ENCODE measurements around the gene SLC35D2.
"Not testable (repeated sequence)": the region's sequence is repeated elsewhere in the genome, so short reads cannot be mapped to it uniquely, and the experiment has no call there.

Gene SLC35D2

GRCh38 chr9:96317335-96317980 is 66.1 kb downstream of the SLC35D2 start:
- peak; percentile 69 for DNase-seq (ENCODE audit: low read depth)
- H3K4me3 ChIP-seq (ENCODE audit: low read depth, low read length): no peak overlapping the region
- TF ChIP-seq, protein P1, sequence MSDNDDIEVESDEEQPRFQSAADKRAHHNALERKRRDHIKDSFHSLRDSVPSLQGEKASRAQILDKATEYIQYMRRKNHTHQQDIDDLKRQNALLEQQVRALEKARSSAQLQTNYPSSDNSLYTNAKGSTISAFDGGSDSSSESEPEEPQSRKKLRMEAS (IDR thresholded peaks at IDR 0.05; ENCODE audit: low read depth, low read length): no peak
- TF ChIP-seq, protein P2, sequence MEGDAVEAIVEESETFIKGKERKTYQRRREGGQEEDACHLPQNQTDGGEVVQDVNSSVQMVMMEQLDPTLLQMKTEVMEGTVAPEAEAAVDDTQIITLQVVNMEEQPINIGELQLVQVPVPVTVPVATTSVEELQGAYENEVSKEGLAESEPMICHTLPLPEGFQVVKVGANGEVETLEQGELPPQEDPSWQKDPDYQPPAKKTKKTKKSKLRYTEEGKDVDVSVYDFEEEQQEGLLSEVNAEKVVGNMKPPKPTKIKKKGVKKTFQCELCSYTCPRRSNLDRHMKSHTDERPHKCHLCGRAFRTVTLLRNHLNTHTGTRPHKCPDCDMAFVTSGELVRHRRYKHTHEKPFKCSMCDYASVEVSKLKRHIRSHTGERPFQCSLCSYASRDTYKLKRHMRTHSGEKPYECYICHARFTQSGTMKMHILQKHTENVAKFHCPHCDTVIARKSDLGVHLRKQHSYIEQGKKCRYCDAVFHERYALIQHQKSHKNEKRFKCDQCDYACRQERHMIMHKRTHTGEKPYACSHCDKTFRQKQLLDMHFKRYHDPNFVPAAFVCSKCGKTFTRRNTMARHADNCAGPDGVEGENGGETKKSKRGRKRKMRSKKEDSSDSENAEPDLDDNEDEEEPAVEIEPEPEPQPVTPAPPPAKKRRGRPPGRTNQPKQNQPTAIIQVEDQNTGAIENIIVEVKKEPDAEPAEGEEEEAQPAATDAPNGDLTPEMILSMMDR (IDR thresholded peaks at IDR 0.05; ENCODE audit: low read depth, low read length): peak; percentile 75

- DNase-seq (ENCODE audit: low read depth): no peak
- TF ChIP-seq, protein P1 (IDR thresholded peaks at IDR 0.05; ENCODE audit: low read depth, low read length): no peak
- TF ChIP-seq, protein P2 (IDR thresholded peaks at IDR 0.05; ENCODE audit: low read depth, low read length): no peak
- no peak for TF ChIP-seq POLR2A (IDR thresholded peaks at IDR 0.05; ENCODE audit: extremely low read depth, insufficient read length)
- no peak for TF ChIP-seq MYC (IDR thresholded peaks at IDR 0.05; ENCODE audit: low read depth, low read length)
- H3K4me3 ChIP-seq (ENCODE audit: low read depth, low read length): no peak overlapping the region
Observed at GRCh38 chr9:96309850-96310249, 73.7 kb downstream of the SLC35D2 start.

DNA sequence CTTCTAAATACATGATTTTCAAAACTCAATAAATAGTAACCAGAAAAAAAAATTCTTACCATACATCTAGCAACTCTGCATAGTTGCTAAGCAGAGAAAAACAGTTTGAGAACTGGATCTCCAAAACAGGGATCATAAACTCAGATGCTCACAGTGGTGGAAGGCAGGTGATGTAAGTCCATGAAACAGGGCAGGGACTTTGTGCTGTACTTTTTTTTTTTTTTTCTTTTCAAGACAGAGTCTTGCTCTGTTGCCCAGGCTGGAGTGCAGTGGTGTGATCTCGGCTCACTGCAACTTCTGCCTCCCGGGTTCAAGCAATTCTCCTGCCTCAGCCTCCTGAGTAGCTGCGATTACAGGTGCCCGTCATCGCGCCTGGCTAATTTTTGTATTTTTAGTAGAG is 76.6 kb downstream of the SLC35D2 start:
- DNase-seq (ENCODE audit: low read depth): not testable (repeated sequence)

DNA sequence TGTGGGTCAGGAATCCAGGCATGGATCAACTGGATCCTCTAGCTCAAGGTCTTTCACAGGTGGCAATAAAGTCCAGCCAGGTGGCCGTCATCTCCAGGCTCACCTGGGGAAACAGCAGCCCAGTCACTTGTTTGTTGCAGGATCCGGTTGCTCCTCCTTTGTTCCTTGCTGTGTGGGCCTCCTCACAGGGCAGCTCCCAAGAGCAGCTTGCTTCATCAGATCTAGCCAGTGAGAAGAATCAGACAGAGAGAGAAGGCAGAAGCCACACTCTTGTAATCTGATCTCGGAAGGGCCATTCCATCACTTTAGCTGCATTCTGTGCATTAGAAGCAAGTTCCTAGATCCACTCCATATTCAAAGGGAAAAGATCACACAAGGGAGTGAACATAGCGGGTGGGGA is 78.3 kb downstream of the SLC35D2 start:
- DNase-seq (ENCODE audit: low read depth): no peak
- no peak for TF ChIP-seq POLR2A (IDR thresholded peaks at IDR 0.05; ENCODE audit: extremely low read depth, insufficient read length)
- no peak for TF ChIP-seq MYC (IDR thresholded peaks at IDR 0.05; ENCODE audit: low read depth, low read length)
- TF ChIP-seq, protein P1 (IDR thresholded peaks at IDR 0.05; ENCODE audit: low read depth, low read length): no peak
- TF ChIP-seq, protein P2 (IDR thresholded peaks at IDR 0.05; ENCODE audit: low read depth, low read length): no peak
- no peak overlapping the region for H3K4me3 ChIP-seq (ENCODE audit: low read depth, low read length)

More for the DNA sequence above, 76.6 kb downstream of the SLC35D2 start:
- not testable (repeated sequence) for H3K4me3 ChIP-seq (ENCODE audit: low read depth, low read length)

- H3K4me3 ChIP-seq (ENCODE audit: low read depth, low read length): no peak overlapping the region
- TF ChIP-seq POLR2A (IDR thresholded peaks at IDR 0.05; ENCODE audit: extremely low read depth, insufficient read length) (no peak), MYC (IDR thresholded peaks at IDR 0.05; ENCODE audit: low read depth, low read length) (no peak)
- TF ChIP-seq, protein P2 (IDR thresholded peaks at IDR 0.05; ENCODE audit: low read depth, low read length): no peak
- TF ChIP-seq, protein P1 (IDR thresholded peaks at IDR 0.05; ENCODE audit: low read depth, low read length): no peak
- no peak for DNase-seq (ENCODE audit: low read depth)
Observed at GRCh38 chr9:96304230-96304629, 79.3 kb downstream of the SLC35D2 start.

DNA sequence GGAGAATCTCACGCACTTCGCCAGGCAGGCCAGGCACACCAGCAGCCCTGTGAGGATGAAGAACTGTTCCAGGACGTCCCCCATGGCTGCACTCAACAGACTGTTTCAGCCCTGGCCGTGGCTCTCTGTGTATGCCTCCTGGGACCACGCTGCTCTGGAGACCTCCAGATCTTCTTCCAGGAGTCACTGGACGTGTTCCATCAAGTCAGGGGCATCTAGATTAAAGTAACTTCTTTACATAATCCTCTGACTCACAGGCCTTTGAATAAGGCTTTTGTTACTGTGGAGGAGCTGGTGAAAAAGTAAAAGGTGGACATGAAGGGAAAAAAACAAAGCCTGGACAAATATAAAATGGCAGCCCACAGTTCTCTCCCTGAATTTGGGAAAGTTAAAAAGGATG is 81.5 kb downstream of the SLC35D2 start, which contains the start of gene HSD17B3:
Gene HSD17B3 (minus strand): TSS at position 156 of the 400 bp plus-strand sequence. CDS start 72 bp downstream, at position 84.
- H3K4me3 ChIP-seq (ENCODE audit: low read depth, low read length): no peak within 1 kb of the TSS
- DNase-seq (ENCODE audit: low read depth): no peak
- TF ChIP-seq POLR2A (IDR thresholded peaks at IDR 0.05; ENCODE audit: extremely low read depth, insufficient read length): no peak
- TF ChIP-seq, protein P1 (IDR thresholded peaks at IDR 0.05; ENCODE audit: low read depth, low read length): no peak
- TF ChIP-seq, protein P2 (IDR thresholded peaks at IDR 0.05; ENCODE audit: low read depth, low read length): no peak
- TF ChIP-seq MYC (IDR thresholded peaks at IDR 0.05; ENCODE audit: low read depth, low read length): no peak
